K562 (cell line): ENCODE measurements around the gene MED17. TPM values are rescaled to one million over a fixed set of nuclear protein-coding genes. Genes with fewer than 3 reads are reported as not detected.

Experiments
- CHAMP1 ChIP-seq: fragments of 450-650 bp; IDR thresholded peaks from 2 replicates; pipeline ENCODE4 v1.6.1; 2016; ENCODE audit warnings: mild to moderate bottlenecking
- GABPB1 ChIP-seq: sonication (generic); formaldehyde crosslinking; IDR thresholded peaks from 2 replicates; pipeline ENCODE4 v1.8.0; 2022; ENCODE audit warnings: mild to moderate bottlenecking, missing genetic modification reagents
- HCFC1 ChIP-seq: IDR thresholded peaks from 2 replicates; pipeline ENCODE4 v1.6.1; 2012; ENCODE audit warnings: low read depth, low read length, improper control_type of control experiment
- HEY1 ChIP-seq: fragments of 250-450 bp; sonication (Bioruptor Pico); IDR thresholded peaks from 2 replicates; pipeline ENCODE4 v1.5.0; 2020; ENCODE audit warnings: mild to moderate bottlenecking, moderate library complexity, borderline replicate concordance
- KDM5B ChIP-seq: fragments of 200-600 bp; sonication (generic); IDR thresholded peaks from 2 replicates; pipeline ENCODE4 v1.6.1; 2012; ENCODE audit warnings: low read depth, mild to moderate bottlenecking, moderate library complexity, low read length, control low read depth, inconsistent platforms; ENCODE audit not compliant: insufficient replicate concordance
- MBD2 ChIP-seq: sonication (generic); IDR thresholded peaks from 2 replicates; pipeline ENCODE4 v1.6.1; 2016; ENCODE audit warnings: low read depth, borderline replicate concordance
- PHF20 ChIP-seq: fragments of 450-650 bp; IDR thresholded peaks from 2 replicates; pipeline ENCODE4 v1.6.1; 2018; ENCODE audit not compliant: partially characterized antibody
- POLR2AphosphoS2 ChIP-seq: IDR thresholded peaks from 2 replicates; pipeline ENCODE4 v1.6.1; 2012; ENCODE audit warnings: low read length, improper control_type of control experiment
- PRMT5 ChIP-seq: sonication (generic); formaldehyde crosslinking; IDR thresholded peaks from 2 replicates; pipeline ENCODE4 v1.5.0; 2020; ENCODE audit warnings: missing genetic modification reagents
- PTTG1 ChIP-seq: fragments of 450-650 bp; IDR thresholded peaks from 2 replicates; pipeline ENCODE4 v1.6.1; 2016; ENCODE audit warnings: low read depth, mild to moderate bottlenecking, missing genetic modification characterization, missing compliant biosample characterization
- SP1 ChIP-seq: sonication (generic); formaldehyde crosslinking; IDR thresholded peaks from 2 replicates; pipeline ENCODE4 v1.8.1; 2022; ENCODE audit warnings: mild to moderate bottlenecking, missing genetic modification reagents
- SRSF9 ChIP-seq: fragments of 200-400 bp; formaldehyde crosslinking; IDR thresholded peaks from 2 replicates; pipeline ENCODE4 v1.6.1; 2017; ENCODE audit warnings: low read depth, low read length, borderline replicate concordance
- SUPT5H ChIP-seq: fragments of 450-650 bp; IDR thresholded peaks from 2 replicates; pipeline ENCODE4 v1.6.1; 2016
- TCF15 ChIP-seq: fragments of 250-450 bp; sonication (Bioruptor Pico); IDR thresholded peaks from 2 replicates; pipeline ENCODE4 v1.8.0; 2022; ENCODE audit warnings: moderate library complexity, mild to moderate bottlenecking, inconsistent platforms
- ZBTB40 ChIP-seq, 2 experiments: fragments of 450-650 bp in 1 of 2; sonication (generic) in 1 of 2; formaldehyde crosslinking in 1 of 2; IDR thresholded peaks; 2 replicates each; pipeline versions ENCODE4 v1.7.1 to v1.9.0; 2016 to 2022; ENCODE audit warnings: inconsistent platforms in 1 of 2, mild to moderate bottlenecking in 1 of 2, missing genetic modification reagents in 1 of 2
- ZNF830 ChIP-seq: fragments of 250-450 bp; sonication (Bioruptor Pico); IDR thresholded peaks from 2 replicates; pipeline ENCODE4 v1.5.0; 2021; ENCODE audit warnings: mild to moderate bottlenecking
- polyA plus RNA-seq, 8 experiments: library from polyadenylated mRNA; depleted of rRNA in 4 of 8; stranded (reverse) in 5 of 8; unstranded in 3 of 8; fragments of >200 nt; fragmentation: Nextera tagmentation in 2 of 8; fragmentation: Illumina TruSeq in 1 of 8; extraction: Ambion mirVana in 2 of 8; extraction: Trizol in 1 of 8; gene quantifications; 2 replicates each; pipeline versions ENCODE4 v1.2.1 to v1.2.3, GENCODE V29; 2011 to 2014; ENCODE audit warnings: inconsistent platforms in 1 of 8, missing spikeins in 1 of 8
- total RNA-seq, 7 experiments: library from RNA; depleted of rRNA in 6 of 7; stranded (reverse); fragments of >200 nt in 6 of 7; fragmentation: Illumina TruSeq in 2 of 7; extraction: Trizol in 2 of 7; gene quantifications; 2 replicates each; pipeline versions ENCODE4 v1.2.1 to v1.2.3, GENCODE V29; 2011 to 2021; ENCODE audit warnings: low replicate concordance in 1 of 7

MED17 gene
- total and polyA plus RNA-seq, 9 of the 15 experiments (the other 6 are each of a cell fraction or from before 2014, with no cell fraction given), result 6.7 to 34.7 (median 26.8) TPM

GRCh38 chr11:93784145-93784934, at the start of gene MED17 (continued):
- TF ChIP-seq ZBTB40 (IDR thresholded peaks at IDR 0.05), result peak; percentile 94
- TF ChIP-seq ZBTB40 (CRISPR knock-in tag; IDR thresholded peaks at IDR 0.05), result no peak
- peak; percentile 58 for TF ChIP-seq HCFC1
- peak; percentile 83 for TF ChIP-seq GABPB1
- no peak for TF ChIP-seq PTTG1 (tag)
- peak; percentile 86; the same call in 1 of the 2 replicates for TF ChIP-seq POLR2AphosphoS2
- no peak for TF ChIP-seq PHF20
- no peak for TF ChIP-seq ZNF830 (CRISPR knock-in tag)
- peak; percentile 92 for TF ChIP-seq KDM5B
- TF ChIP-seq MBD2, result peak; percentile 69; the same call in 1 of the 2 replicates
- TF ChIP-seq PRMT5 (CRISPR knock-in tag), result no peak
- TF ChIP-seq SUPT5H, result peak; percentile 95
- TF ChIP-seq SRSF9, result no peak
- peak; percentile 50 for TF ChIP-seq SP1 (CRISPR knock-in tag)
- TF ChIP-seq TCF15 (CRISPR knock-in tag), result no peak
- no peak for TF ChIP-seq CHAMP1
- no peak for TF ChIP-seq HEY1 (CRISPR knock-in tag)
